Gastroesophageal sphincter (tissue), 3 donors: ENCODE data around the gene PIP4K2A.

Experiments
- CTCF ChIP-seq, 4 experiments: fragments of 200-600 bp in 2 of 4; fragments of 450-650 bp in 2 of 4; sonication (generic) in 1 of 4; IDR thresholded peaks; one replicate each; pipeline ENCODE4 v1.5.1; 2017 to 2019; ENCODE audit warnings: antibody characterized with exemption in 4 of 4, mild to moderate bottlenecking in 2 of 4, moderate library complexity in 2 of 4
- POLR2A ChIP-seq, 2 donors: fragments of 450-650 bp; IDR thresholded peaks; one replicate each; pipeline ENCODE4 v1.6.1; 2017; ENCODE audit warnings: antibody characterized with exemption in 2 of 2, mild to moderate bottlenecking in 2 of 2, moderate library complexity in 1 of 2

GRCh38 chr10:22723343-22723779, 9.0 kb upstream of the PIP4K2A start:
- TF ChIP-seq CTCF (IDR thresholded peaks at IDR 0.05) (no peak), POLR2A (IDR thresholded peaks at IDR 0.05) (no peak)
